ENCODE measurements around the gene IRF2BP2.

Gene IRF2BP2

GRCh38 chr1:234556245-234556943 lies 53.6 kb downstream of the IRF2BP2 start:
- no peak for DNase-seq (ENCODE audit: low read depth)

GRCh38 chr1:234555390-234556024 lies 54.5 kb downstream of the IRF2BP2 start:
- no peak for DNase-seq (ENCODE audit: low read depth)

- DNase-seq (ENCODE audit: low read depth), result no peak
Measured at GRCh38 chr1:234554698-234555311, 55.2 kb downstream of the IRF2BP2 start.
